ENCODE measurements around the gene GFM2. TPM values are rescaled to one million over a fixed set of nuclear protein-coding genes. Genes with fewer than 3 reads are reported as not detected.
"Not testable (repeated sequence)": the region's sequence is repeated elsewhere in the genome, so short reads cannot be mapped to it uniquely, and the experiment has no call there.

Gene GFM2
- total RNA-seq (10 to 100 TPM; 21.6 to 41.1 (median 33.7) TPM), polyA plus RNA-seq (37.2 TPM)
- long read RNA-seq, donor 1, transcript GFM2-201 (21 exons, 3,249 nt): major isoform, 91 of 122 reads
- long read RNA-seq, donor 1, transcript GFM2-202 (20 exons, 2,856 nt): minor isoform, 7 of 122 reads
- long read RNA-seq, donor 1, partial matches to known transcripts: 8 of 122 reads
- long read RNA-seq, donor 1, other reads (novel, unspliced or antisense): 13 of 122 reads
- long read RNA-seq, donor 2, transcript GFM2-201 (21 exons, 3,249 nt): major isoform, 36 of 40 reads
- long read RNA-seq, donor 2, partial matches to known transcripts: 1 of 40 reads
- long read RNA-seq, donor 2, other reads (novel, unspliced or antisense): 1 of 40 reads
- long read RNA-seq, donor 3, transcript GFM2-201 (21 exons, 3,249 nt): major isoform, 162 of 224 reads
- long read RNA-seq, donor 3, transcript GFM2-202 (20 exons, 2,856 nt): minor isoform, 12 of 224 reads
- long read RNA-seq, donor 3, partial matches to known transcripts: 24 of 224 reads
- long read RNA-seq, donor 3, other reads (novel, unspliced or antisense): 26 of 224 reads
- long read RNA-seq, donor 4, transcript GFM2-201 (21 exons, 3,249 nt): major isoform, 30 of 34 reads
- long read RNA-seq, donor 4, partial matches to known transcripts: 2 of 34 reads
- long read RNA-seq, donor 4, other reads (novel, unspliced or antisense): 1 of 34 reads

- H3K27me3 ChIP-seq (ENCODE audit: control insufficient read depth, insufficient read depth): no peaks in the 10 kb centered on the region
- ATAC-seq: peak; percentile 99
- H3K4me1 ChIP-seq (ENCODE audit: control insufficient read depth, insufficient read depth, low read length): peaks cover 5% of the 10 kb centered on the region
- peak; percentile 92 to 97 (median 96) for DNase-seq
- H3K9me3 ChIP-seq (ENCODE audit: control insufficient read depth, low read length): no peaks in the 10 kb centered on the region
- peak within 1 kb of the TSS; percentile 97 for H3K4me3 ChIP-seq (ENCODE audit: low read length)
- WGBS: under 1% methylated on average over 54 of the region's 54 CpGs
- intact Hi-C loops (cut with DNase I): loop anchor here in 2 of 4 donors (5.0 to 10.0 kb wide), 2 partner anchors 135 to 148 kb away; no protein-coding TSS in a partner anchor
- H3K27ac ChIP-seq (ENCODE audit: low read length): peak within 1 kb of the TSS; percentile 86
These were observed at the start of gene GFM2, which contains the start of gene NSA2 for GRCh38 chr5:74766849-74767578. TSS of gene GFM2 (minus strand) at chr5:74767117. CDS start at chr5:74763742, 3,375 bp downstream. TSS of gene NSA2 (plus strand) at chr5:74767249. CDS start at chr5:74767361, 112 bp downstream.

GRCh38 chr5:74810915-74811314 is 44.0 kb upstream of the GFM2 start:
- intact Hi-C loops (cut with DNase I): no loop called here
- Histone ChIP-seq H3K4me1 (ENCODE audit: control insufficient read depth, insufficient read depth, low read length) (no peaks in the 10 kb centered on the region), H3K27me3 (ENCODE audit: control insufficient read depth, insufficient read depth) (no peaks in the 10 kb centered on the region), H3K27ac (ENCODE audit: low read length) (no peak overlapping the region), H3K4me3 (ENCODE audit: low read length) (no peak overlapping the region), H3K9me3 (ENCODE audit: control insufficient read depth, low read length) (no peaks in the 10 kb centered on the region)
- DNase-seq (no peak), ATAC-seq (no peak)
- WGBS: 88% methylated on average over 4 of the region's 4 CpGs

- intact Hi-C loops (cut with DNase I): no loop called here
- H3K4me1 ChIP-seq (ENCODE audit: control insufficient read depth, insufficient read depth, low read length): no peaks in the 10 kb centered on the region
- H3K9me3 ChIP-seq (ENCODE audit: control insufficient read depth, low read length): no peaks in the 10 kb centered on the region
- WGBS: 51% methylated on average over 1 of the region's 1 CpG
- H3K4me3 ChIP-seq (ENCODE audit: low read length): no peak overlapping the region
- ATAC-seq: no peak
- no peak for DNase-seq
- H3K27ac ChIP-seq (ENCODE audit: low read length): no peak overlapping the region
- no peaks in the 10 kb centered on the region for H3K27me3 ChIP-seq (ENCODE audit: control insufficient read depth, insufficient read depth)
These were observed 35.0 kb upstream of the GFM2 start for GRCh38 chr5:74801941-74802340.

DNA sequence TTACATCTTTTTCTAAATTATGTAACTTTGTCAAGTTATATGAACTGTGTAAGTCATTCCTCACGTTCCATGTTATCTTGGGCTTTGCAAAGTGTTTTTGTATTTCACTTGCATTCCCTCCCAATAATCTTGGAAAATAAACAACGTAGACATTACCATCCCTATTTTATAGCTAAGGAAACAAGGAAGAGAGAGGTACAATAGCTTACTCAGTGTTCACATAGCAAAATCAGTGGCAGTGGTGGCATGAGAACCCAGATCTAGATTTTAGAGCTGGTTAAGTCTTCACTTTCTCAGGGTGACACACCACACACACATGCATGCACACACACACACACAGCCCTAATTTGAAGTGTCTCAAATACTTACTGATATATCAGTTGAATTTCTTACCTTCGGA is 34.3 kb upstream of the GFM2 start:
- H3K27ac ChIP-seq (ENCODE audit: low read length): no peak overlapping the region
- 72% methylated on average over 3 of the region's 3 CpGs for WGBS
- H3K4me1 ChIP-seq (ENCODE audit: control insufficient read depth, insufficient read depth, low read length): no peaks in the 10 kb centered on the region
- H3K4me3 ChIP-seq (ENCODE audit: low read length): no peak overlapping the region
- intact Hi-C loops (cut with DNase I): no loop called here
- H3K9me3 ChIP-seq (ENCODE audit: control insufficient read depth, low read length): no peaks in the 10 kb centered on the region
- ATAC-seq (no peak), DNase-seq (no peak)
- H3K27me3 ChIP-seq (ENCODE audit: control insufficient read depth, insufficient read depth): no peaks in the 10 kb centered on the region

DNA sequence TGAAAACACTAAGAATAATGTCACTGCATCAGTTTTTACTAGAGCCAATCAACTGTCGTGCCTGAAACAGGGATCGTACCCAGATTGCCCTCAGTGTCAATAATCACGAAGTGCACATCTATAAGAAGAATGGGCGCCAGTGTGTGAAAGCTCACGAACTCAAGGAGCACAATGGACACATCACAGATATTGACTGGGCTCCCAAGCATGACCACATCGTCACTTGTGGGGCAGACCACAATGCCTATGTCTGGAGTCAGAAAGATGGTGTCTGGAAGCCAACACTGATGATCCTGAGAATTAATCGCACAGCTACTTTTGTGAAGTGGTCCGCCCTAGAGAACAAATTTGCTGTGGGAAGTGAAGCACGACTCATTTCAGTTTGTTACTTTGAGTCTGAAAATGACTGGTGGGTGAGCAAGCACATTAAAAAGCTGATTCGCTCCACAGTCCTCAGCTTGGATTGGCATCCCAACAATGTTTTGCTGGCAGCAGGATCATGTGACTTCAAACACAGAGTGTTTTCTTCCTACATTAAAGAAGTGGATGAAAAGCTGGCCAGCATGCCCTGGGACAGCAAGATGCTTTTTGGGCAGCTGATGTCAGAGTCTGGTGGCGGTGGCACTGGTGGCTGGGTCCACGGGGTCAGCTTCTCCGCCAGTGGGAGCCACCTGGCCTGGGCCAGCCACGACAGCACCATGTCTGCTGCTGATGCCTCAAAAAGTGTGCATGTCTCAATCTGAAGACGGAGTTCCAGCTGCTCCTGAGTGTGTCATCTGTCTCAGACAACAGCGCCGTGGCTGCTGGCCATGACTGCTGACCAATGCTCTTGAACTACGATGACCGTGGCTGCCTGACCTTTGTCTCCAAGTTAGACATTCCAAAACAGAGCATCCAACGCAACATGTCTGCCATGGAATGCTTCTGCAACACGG is 32.3 kb upstream of the GFM2 start:
- no peak for DNase-seq
- Histone ChIP-seq H3K4me3 (ENCODE audit: low read length) (no peak overlapping the region), H3K4me1 (ENCODE audit: control insufficient read depth, insufficient read depth, low read length) (no peaks in the 10 kb centered on the region), H3K27me3 (ENCODE audit: control insufficient read depth, insufficient read depth) (no peaks in the 10 kb centered on the region), H3K9me3 (ENCODE audit: control insufficient read depth, low read length) (no peaks in the 10 kb centered on the region), H3K27ac (ENCODE audit: low read length) (no peak overlapping the region)
- WGBS: 87% methylated on average over 21 of the region's 21 CpGs
- intact Hi-C loops (cut with DNase I): no loop called here
- ATAC-seq: no peak

- H3K27ac ChIP-seq (ENCODE audit: low read length); DNase-seq; H3K4me1 ChIP-seq (ENCODE audit: control insufficient read depth, insufficient read depth, low read length); H3K9me3 ChIP-seq (ENCODE audit: control insufficient read depth, low read length); H3K4me3 ChIP-seq (ENCODE audit: low read length); H3K27me3 ChIP-seq (ENCODE audit: control insufficient read depth, insufficient read depth); ATAC-seq; intact Hi-C loops (cut with DNase I): not testable (repeated sequence)
- WGBS: 90% methylated on average over 3 of the region's 3 CpGs
These were observed 24.8 kb upstream of the GFM2 start for GRCh38 chr5:74791669-74792068.

DNA sequence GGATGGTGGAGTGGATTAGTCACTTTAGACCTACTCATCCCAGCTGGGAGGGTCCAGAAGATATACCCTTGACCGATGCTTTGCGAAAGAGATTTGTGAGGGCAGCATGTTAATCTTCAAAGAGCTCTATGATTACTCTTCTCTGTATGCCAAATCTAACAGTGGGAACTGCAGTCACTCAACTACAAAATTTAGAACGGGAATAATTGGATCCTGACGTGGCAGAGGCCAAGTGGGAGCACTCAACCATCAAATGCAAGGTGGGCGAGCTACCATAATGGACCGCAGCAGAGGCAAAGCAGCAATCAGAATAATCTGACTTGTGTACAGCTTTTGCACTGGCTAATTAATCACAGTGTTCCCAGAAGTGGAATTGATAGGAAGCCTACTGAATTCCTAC is 20.5 kb upstream of the GFM2 start:
- no peak for ATAC-seq
- 89% methylated on average over 6 of the region's 6 CpGs for WGBS
- no peaks in the 10 kb centered on the region for H3K4me1 ChIP-seq (ENCODE audit: control insufficient read depth, insufficient read depth, low read length)
- intact Hi-C loops (cut with DNase I): no loop called here
- no peaks in the 10 kb centered on the region for H3K27me3 ChIP-seq (ENCODE audit: control insufficient read depth, insufficient read depth)
- no peaks in the 10 kb centered on the region for H3K9me3 ChIP-seq (ENCODE audit: control insufficient read depth, low read length)
- H3K4me3 ChIP-seq (ENCODE audit: low read length): no peak overlapping the region
- no peak overlapping the region for H3K27ac ChIP-seq (ENCODE audit: low read length)
- DNase-seq: no peak

- 89% methylated on average over 6 of the region's 6 CpGs for WGBS
- DNase-seq (no peak), ATAC-seq (no peak)
- Histone ChIP-seq H3K27me3 (ENCODE audit: control insufficient read depth, insufficient read depth) (no peaks in the 10 kb centered on the region), H3K4me3 (ENCODE audit: low read length) (no peak overlapping the region), H3K4me1 (ENCODE audit: control insufficient read depth, insufficient read depth, low read length) (no peaks in the 10 kb centered on the region), H3K9me3 (ENCODE audit: control insufficient read depth, low read length) (no peaks in the 10 kb centered on the region), H3K27ac (ENCODE audit: low read length) (no peak overlapping the region)
- intact Hi-C loops (cut with DNase I): no loop called here
These were observed 19.9 kb upstream of the GFM2 start for GRCh38 chr5:74786851-74787250.

GRCh38 chr5:74778609-74779008 is 11.7 kb upstream of the GFM2 start:
- H3K4me3 ChIP-seq (ENCODE audit: low read length): no peak overlapping the region
- no peaks in the 10 kb centered on the region for H3K27me3 ChIP-seq (ENCODE audit: control insufficient read depth, insufficient read depth)
- ATAC-seq (no peak), DNase-seq (no peak)
- H3K9me3 ChIP-seq (ENCODE audit: control insufficient read depth, low read length): no peaks in the 10 kb centered on the region
- intact Hi-C loops (cut with DNase I): no loop called here
- no peaks in the 10 kb centered on the region for H3K4me1 ChIP-seq (ENCODE audit: control insufficient read depth, insufficient read depth, low read length)
- 85% methylated on average over 2 of the region's 2 CpGs for WGBS
- no peak overlapping the region for H3K27ac ChIP-seq (ENCODE audit: low read length)

DNA sequence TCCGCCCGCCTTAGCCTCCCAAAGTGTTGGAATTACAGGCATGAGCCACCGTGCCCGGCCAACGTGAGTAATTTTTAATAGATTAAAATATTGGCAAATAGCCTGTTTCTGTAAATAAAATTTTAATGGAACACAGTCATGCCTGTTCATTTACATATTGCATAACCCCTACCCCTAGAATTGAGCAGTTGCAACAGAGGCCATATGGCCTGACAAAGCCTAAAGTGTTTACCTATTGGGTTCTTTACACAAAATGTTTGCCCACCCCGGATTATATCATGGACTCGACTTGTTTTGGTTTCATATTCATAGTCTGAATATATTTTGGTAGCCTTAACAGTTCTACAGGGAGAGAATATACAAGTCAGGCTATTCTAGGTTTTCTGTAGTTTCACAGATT is 5.4 kb upstream of the GFM2 start:
- no peak for ATAC-seq
- H3K4me1 ChIP-seq (ENCODE audit: control insufficient read depth, insufficient read depth, low read length): no peaks in the 10 kb centered on the region
- DNase-seq: no peak
- WGBS: 85% methylated on average over 7 of the region's 7 CpGs
- intact Hi-C loops (cut with DNase I): no loop called here
- H3K9me3 ChIP-seq (ENCODE audit: control insufficient read depth, low read length): no peaks in the 10 kb centered on the region
- no peak overlapping the region for H3K4me3 ChIP-seq (ENCODE audit: low read length)
- no peaks in the 10 kb centered on the region for H3K27me3 ChIP-seq (ENCODE audit: control insufficient read depth, insufficient read depth)
- no peak overlapping the region for H3K27ac ChIP-seq (ENCODE audit: low read length)
